ENCODE results near the gene CMIP.

CMIP gene

DNA sequence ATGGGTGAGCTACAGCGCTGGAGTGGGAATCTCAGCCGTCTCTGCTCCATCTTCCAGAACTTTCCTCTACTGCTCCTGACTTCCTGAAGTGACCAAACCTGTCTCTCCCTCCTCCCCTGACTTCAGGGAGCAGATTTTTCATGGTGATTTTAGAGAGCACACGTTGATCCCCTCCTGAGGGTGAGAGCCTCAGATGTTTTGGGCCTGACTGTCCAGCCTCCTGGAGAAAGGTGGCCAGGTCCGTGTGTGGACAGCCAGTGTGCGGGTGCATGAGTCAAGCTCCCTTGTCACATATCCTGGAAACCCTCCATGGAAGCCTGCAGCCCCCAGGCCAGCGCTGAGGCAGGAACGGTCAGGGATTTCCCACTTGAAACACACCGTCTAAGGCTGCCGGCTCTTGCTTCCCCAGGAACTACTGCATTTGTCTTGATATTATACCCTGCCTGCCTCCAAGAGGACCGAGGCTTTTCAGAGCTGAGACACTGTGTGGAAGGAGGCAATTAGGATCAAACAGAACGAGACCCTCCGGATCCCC is 143.1 kb downstream of the CMIP start:
- no peak for DNase-seq (ENCODE audit: low read depth)

DNA sequence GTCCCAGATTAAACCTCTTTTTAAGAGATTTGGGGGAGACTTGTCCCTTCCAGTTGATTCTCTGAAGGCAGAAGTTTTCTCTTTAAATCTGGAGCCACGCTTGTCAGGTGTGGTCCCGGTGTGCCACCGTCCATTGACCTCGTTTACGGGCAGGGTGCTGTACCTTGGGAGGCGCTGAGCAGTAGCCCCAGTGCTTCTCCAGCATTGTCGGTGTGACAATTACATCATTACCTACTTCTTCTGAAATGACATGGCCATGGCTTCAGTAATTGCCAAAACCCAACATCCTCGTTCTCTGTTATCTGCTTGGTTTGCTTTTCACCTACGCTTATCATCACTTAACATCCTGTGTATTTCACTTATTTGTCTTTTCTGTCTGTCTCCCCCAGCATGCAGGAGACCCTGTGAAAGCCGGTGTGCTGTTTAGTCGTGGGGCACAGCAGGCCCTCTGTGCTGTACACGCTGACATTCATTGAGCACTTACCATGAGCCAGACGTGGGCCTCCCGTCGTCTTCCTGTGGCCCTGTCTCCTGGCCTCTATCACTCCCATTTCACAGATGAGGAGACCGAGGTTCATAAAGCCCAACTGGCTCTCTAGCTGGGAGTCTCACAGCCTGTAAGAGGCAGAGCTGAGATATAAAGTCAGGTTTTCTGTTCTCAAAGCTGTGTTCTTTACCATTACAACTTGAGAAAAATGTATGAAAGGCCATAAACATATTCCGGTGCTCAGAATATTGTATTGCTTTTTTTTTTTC is 143.9 kb downstream of the CMIP start:
- no peak for DNase-seq (ENCODE audit: low read depth)

DNA sequence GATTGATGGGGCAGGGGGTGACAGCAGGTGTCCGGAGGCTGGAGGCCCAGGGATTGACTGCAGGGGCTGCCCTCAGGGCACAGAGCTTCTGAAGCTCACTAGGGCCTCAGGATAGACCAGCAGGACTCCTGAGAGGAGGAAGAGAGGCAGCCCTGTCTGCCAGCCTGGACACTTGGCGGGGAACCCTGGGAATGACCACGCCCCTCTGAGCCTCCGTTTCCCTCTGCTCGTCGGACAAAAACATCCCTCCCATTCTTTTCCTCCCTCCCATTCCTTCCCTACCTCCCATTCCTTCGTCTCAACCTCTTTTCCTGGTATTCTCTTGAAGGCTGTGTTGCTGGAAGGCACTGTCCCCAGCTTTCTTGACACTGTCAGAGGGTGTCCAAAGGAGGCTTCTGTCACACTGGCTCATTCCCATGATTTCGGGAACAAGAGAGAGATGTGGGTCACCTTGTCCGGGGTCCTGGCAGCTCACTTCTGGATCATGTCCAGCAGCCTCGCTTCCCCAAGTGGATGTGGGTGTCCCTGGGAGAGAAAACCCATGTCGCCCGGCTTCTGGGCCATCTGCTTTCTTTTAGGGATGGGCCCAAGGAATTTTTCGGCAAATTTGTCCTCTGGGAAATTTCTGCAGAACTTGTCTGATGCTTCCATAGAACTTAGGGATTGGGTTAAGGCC is 145.5 kb downstream of the CMIP start:
- DNase-seq (ENCODE audit: low read depth): no peak

DNA sequence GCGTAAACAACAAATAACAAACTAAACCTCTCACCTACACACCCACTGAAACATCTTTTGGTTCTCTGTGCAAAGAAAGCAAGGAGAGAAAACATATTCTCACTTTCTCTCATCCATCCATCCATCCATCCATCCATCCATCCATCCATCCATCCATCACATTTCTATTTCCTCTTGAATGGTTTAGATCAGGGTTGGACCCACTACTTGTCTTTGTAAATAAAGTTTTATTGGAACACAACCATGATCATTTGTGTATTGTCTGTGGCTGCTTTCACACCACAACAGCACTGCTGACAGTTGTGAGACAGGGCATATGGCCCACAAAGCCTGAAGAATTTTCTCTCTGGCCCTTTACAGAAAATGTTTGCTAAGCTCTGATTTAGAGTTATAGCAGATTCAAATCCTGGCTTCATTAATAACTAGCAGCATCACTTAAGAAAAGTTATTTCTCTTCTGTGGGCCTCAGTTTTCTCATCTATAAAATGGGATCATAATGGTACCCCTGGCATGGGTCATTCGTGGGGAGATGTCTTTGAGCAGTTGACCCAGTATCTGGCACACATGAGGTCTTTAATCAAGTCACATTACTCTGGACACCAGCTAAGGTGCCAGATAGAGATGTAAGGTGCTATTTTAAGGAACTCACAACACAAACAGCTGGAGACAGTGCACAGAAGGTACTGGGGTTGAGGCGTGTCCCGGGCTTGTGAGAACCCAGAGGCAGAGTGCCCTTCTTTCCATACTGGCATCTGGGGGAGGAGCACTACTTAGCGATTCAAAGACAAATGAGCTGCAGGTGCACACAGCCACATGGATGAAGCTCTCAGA is 146.3 kb downstream of the CMIP start:
- DNase-seq (ENCODE audit: low read depth): no peak

DNA sequence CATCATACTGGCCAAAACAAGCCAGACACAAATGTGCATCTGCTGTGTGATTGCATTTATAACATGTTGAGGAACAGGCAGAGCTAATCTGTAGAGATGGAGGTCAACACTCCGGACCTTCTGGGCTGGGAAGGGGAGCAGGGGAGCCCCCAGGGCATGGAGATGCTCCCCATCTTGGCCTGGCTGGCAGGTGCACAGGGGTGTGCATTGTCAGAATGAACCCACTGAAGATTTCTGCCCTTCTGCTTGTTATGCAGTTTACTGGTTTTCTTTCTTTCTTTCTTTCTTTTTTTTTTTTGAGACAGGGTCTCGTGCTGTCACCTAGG is 146.9 kb downstream of the CMIP start:
- no peak for DNase-seq (ENCODE audit: low read depth)

DNA sequence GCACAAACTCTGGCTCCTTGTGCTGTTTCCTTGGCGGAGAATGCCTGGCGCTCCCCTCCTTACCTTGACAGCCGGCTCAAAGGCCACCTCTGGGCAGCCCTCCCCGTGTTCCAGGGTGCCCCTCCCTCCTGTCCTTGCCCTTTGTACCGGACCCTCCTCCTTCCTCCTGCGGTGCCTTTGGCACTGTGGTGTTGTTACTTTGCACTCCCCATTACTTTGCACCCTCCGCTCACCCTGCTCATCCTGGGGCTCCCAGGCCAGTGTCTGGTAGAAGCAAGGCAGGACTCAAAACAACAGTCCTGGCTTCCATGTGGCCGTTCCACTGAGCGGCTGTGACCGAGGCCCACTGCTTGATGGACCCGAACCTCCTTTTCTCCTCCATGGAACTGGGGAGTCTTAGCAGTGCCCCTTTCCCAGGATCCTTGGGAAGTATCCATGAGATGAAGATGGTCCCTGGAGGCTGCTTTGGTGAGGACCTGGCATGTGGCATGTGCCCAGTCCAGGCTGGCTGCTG is 147.8 kb downstream of the CMIP start:
- DNase-seq (ENCODE audit: low read depth): no peak

DNA sequence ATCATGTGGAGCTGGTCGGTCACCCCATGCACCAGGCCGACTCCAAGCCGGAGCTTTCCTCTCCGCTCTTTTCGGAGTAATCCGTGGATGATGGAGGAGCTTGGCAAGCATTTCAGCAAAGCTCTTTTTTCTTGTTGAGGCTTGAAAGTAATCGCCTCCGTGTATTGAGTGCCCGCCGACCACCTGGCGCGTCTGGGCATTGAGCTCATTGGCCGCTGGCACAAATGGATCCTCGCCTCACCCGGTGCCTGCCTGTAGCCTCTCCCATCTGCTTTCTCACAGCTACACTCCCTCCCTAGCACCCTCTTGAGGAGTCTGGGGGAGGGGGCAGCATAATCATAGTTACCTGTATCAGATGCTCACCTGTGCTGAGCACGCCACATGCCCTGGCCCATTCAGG is 148.9 kb downstream of the CMIP start:
- no peak for DNase-seq (ENCODE audit: low read depth)

DNA sequence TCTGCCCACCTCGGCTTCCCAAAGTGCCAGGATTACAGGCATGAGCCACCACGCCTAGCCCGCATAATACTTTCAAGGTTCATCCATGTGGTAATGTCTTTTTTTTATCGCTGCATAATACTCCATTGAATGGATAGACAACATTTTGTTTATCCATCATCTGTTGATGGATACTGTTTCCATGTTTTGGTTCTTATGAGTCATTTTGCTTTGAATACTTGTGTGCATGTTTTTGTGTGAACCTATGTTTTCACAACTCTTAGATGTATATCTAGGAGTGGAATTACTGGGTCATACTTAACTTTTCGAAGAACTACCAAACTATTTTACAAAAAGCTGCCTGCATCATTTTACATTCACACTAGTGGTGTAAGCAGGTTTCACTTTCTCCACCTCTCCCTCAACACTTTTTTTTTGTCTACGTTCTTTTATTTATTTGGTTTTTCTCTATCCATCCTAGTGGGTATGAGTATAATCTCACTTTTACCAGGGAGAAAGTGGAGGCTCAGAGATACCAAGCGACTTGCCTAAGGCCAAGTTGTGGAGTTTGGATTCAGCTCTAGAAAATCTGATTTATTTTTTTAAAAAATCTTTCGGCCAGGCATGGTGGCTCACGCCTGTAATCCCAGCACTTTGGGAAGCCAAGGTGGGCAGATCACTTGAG is 151.2 kb downstream of the CMIP start:
- no peak for DNase-seq (ENCODE audit: low read depth)

DNA sequence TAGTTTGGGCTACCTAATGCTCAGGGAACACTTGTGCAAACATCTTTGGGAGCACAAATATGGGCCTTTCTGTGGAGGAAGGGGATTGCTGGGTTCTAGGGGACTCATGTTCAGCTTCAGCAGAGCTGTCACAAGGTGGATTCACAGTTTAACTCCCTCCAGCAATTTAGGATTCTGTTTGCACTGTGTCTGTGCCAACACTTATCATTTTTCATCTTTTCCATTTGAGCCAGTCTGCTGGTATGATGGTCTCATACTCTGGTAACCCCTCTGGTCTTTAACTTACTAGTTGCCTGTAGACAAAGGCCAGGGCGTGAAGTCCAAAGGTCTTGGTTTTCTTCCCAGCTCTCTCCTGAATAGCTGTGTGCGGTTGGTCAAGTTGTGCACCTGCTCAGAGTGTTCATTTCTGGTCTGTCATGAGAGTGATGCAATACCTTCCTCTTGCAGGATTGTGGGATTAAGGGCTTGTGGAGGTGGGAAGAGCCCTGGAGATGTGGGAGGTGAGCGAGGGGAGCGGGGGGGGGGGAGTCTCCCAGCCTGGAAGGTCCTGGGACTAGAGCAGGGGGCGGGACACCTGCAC is 152.6 kb downstream of the CMIP start:
- no peak for DNase-seq (ENCODE audit: low read depth)

DNA sequence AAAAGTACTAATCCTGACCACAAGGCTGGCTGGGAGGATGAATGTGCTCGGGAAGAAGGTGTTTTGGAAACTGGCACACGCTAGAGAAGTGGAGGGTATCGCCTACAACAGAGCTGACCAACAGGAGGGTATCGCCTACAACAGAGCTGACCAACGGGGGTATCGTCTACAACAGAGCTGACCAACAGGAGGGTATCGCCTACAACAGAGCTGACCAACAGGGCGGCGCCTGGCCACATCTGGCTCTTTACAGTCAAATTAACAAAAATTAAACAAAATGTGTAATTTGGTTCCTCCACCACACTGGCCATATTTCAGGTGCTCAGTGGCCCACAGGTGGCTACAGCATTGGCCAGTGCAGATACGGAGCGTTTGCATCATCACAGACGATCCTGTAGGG is 153.5 kb downstream of the CMIP start:
- DNase-seq (ENCODE audit: low read depth): no peak

DNA sequence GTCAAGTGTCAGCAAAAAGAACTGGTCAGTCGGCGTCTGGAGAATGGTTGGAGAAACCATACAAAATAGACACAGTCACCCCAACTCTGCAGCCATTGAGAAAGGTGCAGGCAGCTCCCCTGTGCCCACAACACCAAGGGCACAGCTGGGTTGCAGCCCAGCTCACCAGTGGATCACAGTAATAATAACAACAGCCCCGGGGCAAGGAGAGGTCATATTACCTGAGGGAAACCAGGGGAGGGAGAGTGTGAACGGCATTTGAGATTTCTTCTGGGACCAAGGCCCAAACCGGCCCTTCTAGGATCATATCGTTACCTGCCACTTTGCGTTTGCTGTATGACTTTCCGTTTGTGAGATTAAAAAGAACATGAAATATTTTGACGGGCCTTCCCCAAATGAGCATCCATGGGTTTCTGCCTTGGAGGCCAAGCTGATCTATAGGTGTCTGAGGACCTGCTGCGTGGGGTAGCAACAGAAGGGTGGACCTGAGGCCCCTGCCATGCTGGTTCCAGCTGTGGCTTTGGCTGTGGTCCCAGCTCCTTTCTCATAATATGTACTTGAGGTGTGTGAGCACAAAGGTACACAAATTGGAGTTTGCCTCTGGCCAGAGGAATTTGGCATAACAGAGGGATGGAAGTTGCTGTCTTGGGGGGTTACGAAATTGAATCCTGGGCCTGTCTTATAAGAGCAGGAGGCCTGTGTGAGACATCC is 154.6 kb downstream of the CMIP start:
- DNase-seq (ENCODE audit: low read depth): no peak

DNA sequence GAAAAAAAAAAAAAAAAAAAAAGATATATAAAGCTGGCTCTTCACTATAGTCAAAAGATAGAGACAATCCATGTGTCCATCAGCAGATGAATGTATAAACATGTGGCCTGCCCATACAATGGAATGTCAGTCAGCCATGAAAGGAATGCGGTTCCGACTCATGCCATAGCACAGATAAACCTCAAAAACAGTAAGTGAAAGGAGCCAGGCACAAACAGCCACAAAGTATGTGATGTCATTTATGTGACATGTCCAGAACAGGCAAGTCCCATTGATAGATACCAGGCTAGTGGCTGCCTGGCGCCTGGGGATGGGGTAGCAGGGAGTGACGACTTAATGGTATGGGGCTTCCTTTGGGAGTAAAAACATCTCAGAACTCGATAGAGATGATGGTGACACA is 155.7 kb downstream of the CMIP start:
- DNase-seq (ENCODE audit: low read depth): no peak

DNA sequence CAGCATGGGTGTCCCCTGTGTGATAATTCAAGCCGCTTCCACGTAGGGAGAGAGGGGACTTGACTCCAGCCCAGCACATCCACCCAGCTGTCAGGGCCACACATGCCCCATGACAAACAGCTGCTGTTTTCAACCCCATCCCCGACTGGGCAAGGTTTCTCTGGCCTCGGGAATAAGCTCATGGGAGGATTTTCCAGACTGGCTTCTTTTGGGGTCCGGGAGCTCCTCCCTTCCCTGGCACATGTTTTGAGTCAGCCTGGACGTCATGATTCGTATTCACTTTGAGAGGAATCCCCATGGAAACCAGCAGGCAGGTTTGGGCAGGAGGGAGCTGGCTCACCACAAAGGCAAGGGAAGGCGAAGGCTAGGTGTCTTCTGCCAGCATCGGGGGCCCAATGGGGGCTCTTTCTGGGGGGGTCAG is 156.4 kb downstream of the CMIP start:
- no peak for DNase-seq (ENCODE audit: low read depth)

DNA sequence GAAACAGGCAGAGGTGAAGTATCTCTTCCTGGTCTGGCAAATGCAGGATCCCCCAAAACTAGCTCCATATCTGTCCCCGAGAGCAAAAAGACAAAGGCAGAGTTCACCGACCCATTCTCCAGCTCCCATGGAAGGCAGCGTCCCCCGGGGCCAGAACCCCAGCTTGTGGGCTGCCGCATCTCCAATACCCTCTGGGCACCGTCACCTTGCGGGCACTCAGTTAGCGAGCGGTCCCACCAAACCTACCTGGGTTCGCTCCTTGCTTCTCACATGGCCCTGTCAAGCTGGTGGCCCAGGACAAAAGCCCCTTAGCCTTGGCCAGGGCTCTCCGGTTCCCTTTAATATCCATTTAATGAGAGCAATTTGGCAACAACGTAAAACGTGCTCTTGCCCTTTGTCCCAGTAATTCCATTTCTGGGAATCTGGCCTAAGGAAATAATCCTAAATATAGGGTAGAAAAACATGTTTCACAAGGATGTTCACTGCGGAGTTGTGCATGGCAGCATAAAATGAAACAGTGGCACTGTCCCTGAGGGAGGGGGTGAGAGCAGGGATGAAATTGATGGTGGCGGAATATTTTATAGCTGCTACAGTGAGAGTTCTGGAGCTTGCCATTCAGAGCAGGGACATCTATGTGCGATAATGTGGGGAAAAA is 157.1 kb downstream of the CMIP start:
- no peak for DNase-seq (ENCODE audit: low read depth)

DNA sequence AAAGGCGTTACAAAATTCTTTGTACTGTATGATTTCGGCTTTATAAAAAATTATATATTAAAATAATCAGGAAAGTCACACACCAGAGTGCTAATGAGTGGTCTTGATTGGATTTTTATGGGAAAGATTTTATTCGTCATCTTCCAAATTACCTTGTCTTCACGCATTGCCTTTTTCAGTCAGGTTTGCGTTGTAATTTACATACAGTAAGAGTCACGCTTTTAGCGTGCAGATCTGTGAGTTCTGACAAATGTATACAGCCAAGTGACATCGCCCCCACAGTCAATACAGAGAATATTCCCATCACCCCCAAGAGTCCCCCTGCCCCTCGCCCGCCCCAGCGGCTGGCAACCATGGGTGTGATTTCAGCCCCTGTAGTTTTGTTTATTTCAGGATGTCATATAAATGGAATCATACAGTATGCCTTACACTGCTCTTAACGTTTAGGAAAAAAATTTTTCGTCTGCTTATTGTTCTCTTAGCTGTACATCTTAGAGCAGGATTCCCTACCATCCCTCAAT is 157.7 kb downstream of the CMIP start:
- no peak for DNase-seq (ENCODE audit: low read depth)

DNA sequence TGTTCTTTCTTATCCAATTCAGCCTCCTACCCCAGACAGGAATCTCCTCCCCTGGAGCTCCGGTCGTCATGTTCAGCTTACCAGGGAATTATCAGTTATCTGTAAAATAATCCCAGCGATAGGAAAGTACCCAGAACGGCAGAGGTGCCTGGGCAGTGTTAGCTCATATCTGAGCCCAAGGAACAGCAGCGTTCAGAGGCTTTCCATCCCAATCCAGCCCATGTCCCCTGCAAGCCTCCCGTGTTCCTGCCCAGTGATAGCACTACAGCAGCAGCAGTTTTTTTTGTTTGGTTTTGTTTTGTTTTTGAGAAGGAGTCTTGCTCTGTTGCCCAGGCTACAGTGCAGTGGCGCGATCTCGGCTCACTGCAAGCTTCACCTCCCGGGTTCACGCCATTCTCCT is 158.2 kb downstream of the CMIP start:
- no peak for DNase-seq (ENCODE audit: low read depth)

DNA sequence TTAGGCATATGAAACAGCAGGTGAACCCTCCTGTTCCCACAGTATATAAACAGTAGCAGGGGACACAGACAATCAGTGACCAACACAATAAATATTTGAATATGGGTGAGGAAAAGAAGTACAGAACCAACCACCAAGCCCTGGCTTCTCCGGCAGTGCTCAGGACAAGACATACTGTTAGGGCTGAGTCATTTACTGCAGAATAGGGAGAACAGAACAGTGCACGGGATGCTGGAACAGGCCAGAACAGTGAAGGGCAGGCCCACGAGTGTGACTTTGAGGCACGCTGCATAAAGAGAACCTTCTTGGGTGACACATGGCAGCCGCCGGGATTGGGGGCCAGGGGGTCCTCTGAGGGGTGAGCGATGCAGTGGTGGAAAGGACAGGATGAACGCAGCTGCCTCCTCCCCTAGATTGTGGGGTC is 160.4 kb downstream of the CMIP start:
- no peak for DNase-seq (ENCODE audit: low read depth)

DNA sequence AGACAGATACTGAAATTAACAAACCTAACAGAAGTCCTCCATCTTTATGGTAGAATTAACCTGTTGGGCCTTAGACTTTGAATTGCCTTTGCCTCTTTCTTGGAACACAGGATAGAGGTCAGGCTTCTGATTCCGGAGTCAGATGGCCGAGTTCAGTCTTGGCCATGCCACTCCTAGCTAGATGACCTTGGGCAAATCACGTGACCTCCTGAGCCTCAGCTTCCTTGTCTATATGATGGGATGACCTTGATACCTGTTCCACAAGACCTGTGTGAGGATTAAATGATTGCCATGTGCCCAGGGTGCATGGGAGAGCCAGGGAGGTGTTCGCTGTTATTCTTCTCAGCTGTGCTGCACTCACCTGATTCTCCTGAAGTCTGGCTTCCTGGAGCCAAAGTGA is 161.4 kb downstream of the CMIP start:
- DNase-seq (ENCODE audit: low read depth): no peak

DNA sequence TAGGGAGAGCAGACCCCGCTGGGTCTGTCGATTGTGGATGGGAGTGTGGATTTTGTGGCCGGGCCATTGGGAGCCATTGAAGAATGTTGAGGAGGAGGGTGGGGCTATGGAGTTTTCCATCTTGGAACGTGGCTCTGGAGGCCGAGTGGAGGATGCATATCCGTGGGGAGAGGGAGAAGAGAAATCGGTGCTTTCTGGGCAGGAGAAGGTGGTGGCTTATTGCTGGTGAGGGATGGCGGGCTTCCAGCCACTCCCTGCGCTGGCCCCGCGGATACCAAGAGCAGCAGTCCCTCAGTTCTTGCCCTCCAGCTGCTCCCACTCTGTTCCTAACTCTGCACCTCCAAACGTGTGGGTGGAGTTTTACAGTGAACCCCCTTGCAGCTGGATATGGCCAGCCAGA is 162.4 kb downstream of the CMIP start:
- no peak for DNase-seq (ENCODE audit: low read depth)

DNA sequence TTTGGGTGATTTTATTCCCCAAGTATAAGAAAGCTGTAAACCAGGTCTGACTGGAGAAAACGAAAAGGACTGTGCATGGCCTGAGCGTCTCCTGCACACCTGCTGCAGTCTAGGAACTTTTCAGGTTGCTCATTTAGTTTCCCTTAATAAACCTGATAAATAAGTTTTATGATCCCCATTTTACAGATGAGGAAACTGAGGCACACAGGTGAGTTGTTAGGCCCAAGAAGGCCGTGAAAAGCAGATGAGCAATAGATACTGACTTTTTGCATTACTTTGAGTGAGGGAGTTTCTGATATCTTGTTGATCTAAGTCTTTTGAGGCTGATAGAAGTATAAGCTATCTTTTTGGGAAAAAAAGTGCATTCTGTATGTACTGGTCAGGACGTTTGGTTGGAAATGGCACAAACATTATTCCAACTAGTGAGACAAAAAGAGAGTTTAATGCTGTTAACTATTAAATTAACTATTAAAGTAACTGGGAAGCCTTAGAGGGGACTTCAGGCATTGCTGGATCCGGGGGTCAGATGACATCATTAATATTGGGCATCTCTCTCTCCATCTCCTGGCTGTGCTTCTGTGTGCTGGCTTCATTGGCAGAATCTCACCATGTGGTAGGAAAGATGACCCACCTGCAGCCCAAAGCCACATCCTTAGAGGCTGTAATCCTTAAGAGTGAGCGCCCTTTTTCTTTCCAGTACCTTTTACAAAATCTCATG is 163.4 kb downstream of the CMIP start:
- DNase-seq (ENCODE audit: low read depth): no peak

Measured in fibroblast of the conjunctiva (primary cell).